ENCODE data around the gene RNF130.

DNA sequence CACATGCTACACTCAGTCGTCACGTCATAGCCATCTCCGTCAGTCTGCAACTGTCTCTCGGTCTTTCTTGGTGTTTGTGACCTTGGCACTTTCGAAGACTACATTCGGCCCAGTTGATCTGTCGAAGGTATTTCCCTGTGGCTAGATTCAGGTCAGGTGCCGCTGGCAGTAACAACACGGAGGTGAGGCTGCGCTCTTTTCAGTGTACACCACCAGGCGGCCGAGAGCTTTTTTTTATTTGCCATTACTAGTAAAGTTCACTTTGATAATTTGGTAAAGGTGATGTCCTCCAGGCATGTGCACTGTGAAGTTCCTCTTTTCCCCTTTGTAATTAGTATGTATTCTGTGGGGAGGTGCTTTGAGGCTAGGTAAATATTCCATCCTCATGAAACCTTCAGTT, 49.7 kb downstream of the RNF130 start:
- TF ChIP-seq, protein P1, sequence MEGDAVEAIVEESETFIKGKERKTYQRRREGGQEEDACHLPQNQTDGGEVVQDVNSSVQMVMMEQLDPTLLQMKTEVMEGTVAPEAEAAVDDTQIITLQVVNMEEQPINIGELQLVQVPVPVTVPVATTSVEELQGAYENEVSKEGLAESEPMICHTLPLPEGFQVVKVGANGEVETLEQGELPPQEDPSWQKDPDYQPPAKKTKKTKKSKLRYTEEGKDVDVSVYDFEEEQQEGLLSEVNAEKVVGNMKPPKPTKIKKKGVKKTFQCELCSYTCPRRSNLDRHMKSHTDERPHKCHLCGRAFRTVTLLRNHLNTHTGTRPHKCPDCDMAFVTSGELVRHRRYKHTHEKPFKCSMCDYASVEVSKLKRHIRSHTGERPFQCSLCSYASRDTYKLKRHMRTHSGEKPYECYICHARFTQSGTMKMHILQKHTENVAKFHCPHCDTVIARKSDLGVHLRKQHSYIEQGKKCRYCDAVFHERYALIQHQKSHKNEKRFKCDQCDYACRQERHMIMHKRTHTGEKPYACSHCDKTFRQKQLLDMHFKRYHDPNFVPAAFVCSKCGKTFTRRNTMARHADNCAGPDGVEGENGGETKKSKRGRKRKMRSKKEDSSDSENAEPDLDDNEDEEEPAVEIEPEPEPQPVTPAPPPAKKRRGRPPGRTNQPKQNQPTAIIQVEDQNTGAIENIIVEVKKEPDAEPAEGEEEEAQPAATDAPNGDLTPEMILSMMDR (IDR thresholded peaks at IDR 0.05; ENCODE audit: low read length), result no peak
- TF ChIP-seq EZH2 (IDR thresholded peaks at IDR 0.05; ENCODE audit: borderline replicate concordance, low read length), result no peak

All from OCI-LY1 (cell line).